HEK293T (cell line): ENCODE measurements around the gene KIR2DL3.

Experiments used
- BHLHE40 ChIP-seq: fragments of 450-650 bp; IDR thresholded peaks from 2 replicates; pipeline ENCODE4 v1.6.1; 2016; ENCODE audit warnings: mild to moderate bottlenecking, moderate library complexity, borderline replicate concordance
- CTBP1 ChIP-seq: fragments of 450-650 bp; IDR thresholded peaks from 2 replicates; pipeline ENCODE4 v1.6.1; 2016; ENCODE audit warnings: borderline replicate concordance
- ELF4 ChIP-seq: fragments of 450-650 bp; IDR thresholded peaks from 2 replicates; pipeline ENCODE4 v1.6.1; 2017; ENCODE audit warnings: antibody characterized with exemption
- FOXA1 ChIP-seq: fragments of 450-650 bp; IDR thresholded peaks from 2 replicates; pipeline ENCODE4 v1.6.1; 2016; ENCODE audit warnings: mild to moderate bottlenecking
- FOXM1 ChIP-seq: fragments of 450-650 bp; IDR thresholded peaks from 2 replicates; pipeline ENCODE4 v1.6.1; 2017; ENCODE audit warnings: mild to moderate bottlenecking, borderline replicate concordance
- HDGF ChIP-seq: fragments of 450-650 bp; IDR thresholded peaks from 2 replicates; pipeline ENCODE4 v1.6.1; 2017; ENCODE audit warnings: antibody characterized with exemption, borderline replicate concordance
- L3MBTL2 ChIP-seq: fragments of 450-650 bp; conservative IDR thresholded peaks from 2 replicates; pipeline ENCODE4 v1.6.1; 2016; ENCODE audit warnings: mild to moderate bottlenecking
- NFRKB ChIP-seq: fragments of 450-650 bp; IDR thresholded peaks from 2 replicates; pipeline ENCODE4 v1.6.1; 2016; ENCODE audit warnings: mild to moderate bottlenecking, moderate library complexity
- PKNOX1 ChIP-seq: fragments of 450-650 bp; IDR thresholded peaks from 2 replicates; pipeline ENCODE4 v1.6.1; 2016
- SP1 ChIP-seq: fragments of 450-650 bp; IDR thresholded peaks from 2 replicates; pipeline ENCODE4 v1.6.1; 2017
- SUZ12 ChIP-seq: fragments of 450-650 bp; IDR thresholded peaks from 2 replicates; pipeline ENCODE4 v1.6.1; 2016; ENCODE audit warnings: mild to moderate bottlenecking
- TARDBP ChIP-seq: fragments of 450-650 bp; IDR thresholded peaks from 2 replicates; pipeline ENCODE4 v1.6.1; 2016
- ZNF384 ChIP-seq: fragments of 450-650 bp; IDR thresholded peaks from 2 replicates; pipeline ENCODE4 v1.6.1; 2016

DNA sequence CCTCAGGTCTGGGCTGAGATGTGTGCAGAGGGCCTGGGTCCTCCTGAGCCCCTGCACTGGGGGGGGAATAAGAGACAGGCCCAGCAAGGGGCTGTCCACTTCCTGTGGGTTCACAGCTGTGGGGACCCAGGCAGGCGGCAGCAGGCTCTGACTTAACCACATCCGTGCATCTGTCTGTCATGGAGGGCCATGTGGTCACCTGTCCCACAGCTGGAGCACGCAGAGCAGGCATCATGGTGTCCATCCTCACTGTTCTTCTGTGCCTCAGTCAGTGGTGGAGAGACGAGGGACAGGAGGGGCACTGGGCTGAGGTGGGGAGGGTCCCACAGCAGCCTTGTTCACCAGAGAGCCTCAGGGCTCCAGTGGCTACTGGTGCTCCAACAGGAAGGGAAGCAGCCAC, 30.4 kb upstream of the KIR2DL3 start:
- no peak for TF ChIP-seq BHLHE40
- TF ChIP-seq FOXM1, result no peak
- TF ChIP-seq PKNOX1, result no peak
- no peak for TF ChIP-seq FOXA1
- TF ChIP-seq CTBP1, result no peak
- no peak for TF ChIP-seq HDGF
- no peak for TF ChIP-seq SP1
- no peak for TF ChIP-seq TARDBP
- no peak for TF ChIP-seq NFRKB
- TF ChIP-seq ZNF384, result no peak
- no peak for TF ChIP-seq ELF4
- TF ChIP-seq SUZ12, result no peak
- TF ChIP-seq L3MBTL2, result no peak
